Caco-2 (cell line): Measurements from ENCODE around the gene CCR2. TPM values are rescaled to one million over a fixed set of nuclear protein-coding genes. Genes with fewer than 3 reads are reported as not detected.

Experiments used
- BruUV-seq: library from RNA; stranded (reverse); fragments of 400-500 nt; replicated peaks from 2 replicates; lab custom pipeline; 2021; lab: Mats Ljungman, UMichigan
- CTCF ChIA-PET: fragments of 300-600 bp; sonication (Branson Sonifier 250); formaldehyde crosslinking; loops from one replicate; lab custom pipeline; 2022; ENCODE audit warnings: antibody characterized with exemption; lab: Charles Lee
- POLR2A ChIA-PET: fragments of 300-600 bp; sonication (Branson Sonifier 250); formaldehyde crosslinking; loops from one replicate; lab custom pipeline; 2022; ENCODE audit warnings: antibody characterized with exemption; lab: Charles Lee
- DNase-seq, 2 experiments: peaks; one replicate each; pipeline versions ENCODE4 v3.0.0 to v3.0.0-alpha.2; 2020 to 2022
- H3K27me3 ChIP-seq: replicated peaks from 2 replicates; pipeline ENCODE4 v1.6.0; 2011; ENCODE audit warnings: low read length; ENCODE audit not compliant: control insufficient read depth, insufficient read depth
- H3K36me3 ChIP-seq: 2 replicates; pipeline ENCODE4 v1.5.1; 2011; ENCODE audit warnings: low read length; ENCODE audit not compliant: control insufficient read depth, insufficient read depth
- H3K4me1 ChIP-seq: fragments of 250-450 bp; sonication (Bioruptor Pico); 2 replicates; pipeline ENCODE4 v1.5.1; 2020; ENCODE audit warnings: mild to moderate bottlenecking
- H3K4me3 ChIP-seq: 2 replicates; pipeline ENCODE4 v1.5.1; 2011; ENCODE audit warnings: low read depth, mild to moderate bottlenecking, control low read depth, low read length
- H3K9me3 ChIP-seq: fragments of 250-450 bp; sonication (Bioruptor Pico); 2 replicates; pipeline ENCODE4 v1.5.1; 2020; ENCODE audit warnings: mild to moderate bottlenecking, moderate library complexity
- H3K27ac Mint-ChIP-seq: one replicate; pipeline ENCODE4 v1.8.0; 2022; ENCODE audit warnings: mixed read lengths; ENCODE audit not compliant: unreplicated experiment
- H3K27me3 Mint-ChIP-seq: one replicate; pipeline ENCODE4 v1.8.0; 2022; ENCODE audit warnings: mixed read lengths; ENCODE audit not compliant: insufficient read depth, unreplicated experiment
- H3K36me3 Mint-ChIP-seq: one replicate; pipeline ENCODE4 v1.8.0; 2022; ENCODE audit warnings: mild to moderate bottlenecking, mixed read lengths; ENCODE audit not compliant: insufficient read depth, unreplicated experiment
- H3K4me1 Mint-ChIP-seq: one replicate; pipeline ENCODE4 v1.8.0; 2022; ENCODE audit warnings: low read depth, mixed read lengths; ENCODE audit not compliant: unreplicated experiment
- H3K4me3 Mint-ChIP-seq: one replicate; pipeline ENCODE4 v1.8.0; 2022; ENCODE audit warnings: mild to moderate bottlenecking, moderate library complexity, mixed read lengths; ENCODE audit not compliant: unreplicated experiment
- H3K9me3 Mint-ChIP-seq: one replicate; pipeline ENCODE4 v1.8.0; 2022; ENCODE audit warnings: mixed read lengths; ENCODE audit not compliant: unreplicated experiment
- CTCF ChIP-seq, 2 experiments: fragments of 200-600 bp in 1 of 2; IDR thresholded peaks; 1 replicate in 1 of 2; 2 replicates in 1 of 2; pipeline versions ENCODE4 v1.5.1 to v1.8.0; 2011 to 2022; ENCODE audit warnings: antibody characterized with exemption in 1 of 2, control low read depth in 1 of 2, inconsistent platforms in 1 of 2, low read depth in 1 of 2, low read length in 1 of 2, mild to moderate bottlenecking in 1 of 2, moderate library complexity in 1 of 2; ENCODE audit not compliant: insufficient read depth in 1 of 2, severe bottlenecking in 1 of 2, unreplicated experiment in 1 of 2
- intact Hi-C: fragments of 100-400 bp; cut with micrococcal nuclease; formaldehyde crosslinking; loops from one replicate; pipeline ENCODE4 v1.10.0; 2022; ENCODE audit not compliant: unreplicated experiment
- total RNA-seq: library from RNA; stranded (reverse); gene quantifications from 2 replicates; pipeline ENCODE4 v1.2.3, GENCODE V29; 2022

The CCR2 gene
- total RNA-seq, 1 experiment from 2014 or later = not detected

GRCh38 chr3:46349484-46350261, 4.2 kb upstream of the CCR2 start:
- H3K9me3 ChIP-seq = peaks cover 5% of the 10 kb centered on the region; the same call in 1 of the 2 replicates
- H3K27ac Mint-ChIP-seq = no peak overlapping the region
- ChIA-PET CTCF (no interaction called here), POLR2A (no interaction called here)
- BruUV-seq = no TSS peak
- peaks cover 1% of the 10 kb centered on the region for H3K27me3 ChIP-seq
- H3K4me1 Mint-ChIP-seq = no peaks in the 10 kb centered on the region
- intact Hi-C loops = no loop called here
- no peak overlapping the region for H3K4me3 Mint-ChIP-seq
- TF ChIP-seq CTCF (IDR thresholded peaks at IDR 0.05; ENCODE audit: insufficient read depth in 1 of 2, low read depth in 1 of 2, low read length in 1 of 2, severe bottlenecking in 1 of 2, unreplicated experiment in 1 of 2) = no peak
- peaks cover 23% of the 10 kb centered on the region for H3K9me3 Mint-ChIP-seq
- H3K36me3 ChIP-seq = no peaks in the 10 kb centered on the region
- H3K36me3 Mint-ChIP-seq = no peaks in the 10 kb centered on the region
- peaks cover 12% of the 10 kb centered on the region; the same call in 1 of the 2 replicates for H3K4me1 ChIP-seq
- DNase-seq = no peak
- no peaks in the 10 kb centered on the region for H3K27me3 Mint-ChIP-seq
- H3K4me3 ChIP-seq = no peak overlapping the region

- no peak for TF ChIP-seq CTCF (IDR thresholded peaks at IDR 0.05; ENCODE audit: insufficient read depth in 1 of 2, low read depth in 1 of 2, low read length in 1 of 2, severe bottlenecking in 1 of 2, unreplicated experiment in 1 of 2)
- Mint-ChIP-seq H3K36me3 (no peaks in the 10 kb centered on the region), H3K9me3 (peaks cover 23% of the 10 kb centered on the region), H3K27ac (no peak overlapping the region), H3K27me3 (no peaks in the 10 kb centered on the region), H3K4me3 (no peak overlapping the region), H3K4me1 (peaks cover 5% of the 10 kb centered on the region)
- CTCF ChIA-PET = no interaction called here
- Histone ChIP-seq H3K4me3 (no peak overlapping the region), H3K9me3 (peaks cover 5% of the 10 kb centered on the region; the same call in 1 of the 2 replicates), H3K36me3 (no peaks in the 10 kb centered on the region), H3K27me3 (peaks cover 1% of the 10 kb centered on the region), H3K4me1 (peaks cover 12% of the 10 kb centered on the region; the same call in 1 of the 2 replicates)
- intact Hi-C loops = no loop called here
- BruUV-seq = no TSS peak
- POLR2A ChIA-PET = no interaction called here
- no peak for DNase-seq
Observed at GRCh38 chr3:46350262-46350565, 3.7 kb upstream of the CCR2 start.

GRCh38 chr3:46351646-46352045, 2.3 kb upstream of the CCR2 start:
- Mint-ChIP-seq H3K27me3 (no peaks in the 10 kb centered on the region), H3K27ac (no peak overlapping the region), H3K9me3 (peaks cover 22% of the 10 kb centered on the region), H3K4me3 (no peak overlapping the region), H3K4me1 (peaks cover 8% of the 10 kb centered on the region), H3K36me3 (no peaks in the 10 kb centered on the region)
- TF ChIP-seq CTCF (IDR thresholded peaks at IDR 0.05; ENCODE audit: insufficient read depth in 1 of 2, low read depth in 1 of 2, low read length in 1 of 2, severe bottlenecking in 1 of 2, unreplicated experiment in 1 of 2) = no peak
- Histone ChIP-seq H3K27me3 (peaks cover 1% of the 10 kb centered on the region), H3K9me3 (peaks cover 5% of the 10 kb centered on the region; the same call in 1 of the 2 replicates), H3K4me1 (no peaks in the 10 kb centered on the region), H3K36me3 (no peaks in the 10 kb centered on the region), H3K4me3 (no peak overlapping the region)
- intact Hi-C loops = no loop called here
- ChIA-PET CTCF (no interaction called here), POLR2A (no interaction called here)
- no TSS peak for BruUV-seq
- DNase-seq = no peak
